ENCODE data around the gene MYOZ2. TPM values are rescaled to one million over a fixed set of nuclear protein-coding genes. Genes with fewer than 3 reads are reported as not detected.

MYOZ2 gene
- total RNA-seq, 1 donor from 2014 or later = not detected

DNA sequence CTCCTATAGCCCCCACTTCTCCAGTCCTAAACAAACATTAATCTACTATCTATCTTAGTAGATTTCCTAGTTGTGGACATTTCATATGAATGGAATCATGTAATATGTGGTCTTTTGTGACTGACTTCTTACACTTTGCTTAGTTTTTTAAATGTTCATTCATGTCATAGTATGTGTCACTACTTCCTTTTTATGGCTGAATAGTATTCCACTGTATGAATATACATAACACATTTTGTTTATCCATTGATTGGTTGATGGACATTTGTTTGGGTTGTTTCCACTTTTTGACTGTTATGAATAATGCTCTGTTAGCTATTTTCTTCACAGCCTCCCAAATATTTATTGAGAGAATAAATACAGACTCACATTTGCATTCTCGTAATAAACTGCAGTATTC lies 96.7 kb downstream of the MYOZ2 start:
- no peaks in the 10 kb centered on the region for H3K27me3 Mint-ChIP-seq (ENCODE audit: unreplicated experiment)
- no peaks in the 10 kb centered on the region for H3K36me3 Mint-ChIP-seq (ENCODE audit: low read depth, unreplicated experiment)
- no peaks in the 10 kb centered on the region for H3K9me3 Mint-ChIP-seq (ENCODE audit: unreplicated experiment)
- TF ChIP-seq, protein P1, sequence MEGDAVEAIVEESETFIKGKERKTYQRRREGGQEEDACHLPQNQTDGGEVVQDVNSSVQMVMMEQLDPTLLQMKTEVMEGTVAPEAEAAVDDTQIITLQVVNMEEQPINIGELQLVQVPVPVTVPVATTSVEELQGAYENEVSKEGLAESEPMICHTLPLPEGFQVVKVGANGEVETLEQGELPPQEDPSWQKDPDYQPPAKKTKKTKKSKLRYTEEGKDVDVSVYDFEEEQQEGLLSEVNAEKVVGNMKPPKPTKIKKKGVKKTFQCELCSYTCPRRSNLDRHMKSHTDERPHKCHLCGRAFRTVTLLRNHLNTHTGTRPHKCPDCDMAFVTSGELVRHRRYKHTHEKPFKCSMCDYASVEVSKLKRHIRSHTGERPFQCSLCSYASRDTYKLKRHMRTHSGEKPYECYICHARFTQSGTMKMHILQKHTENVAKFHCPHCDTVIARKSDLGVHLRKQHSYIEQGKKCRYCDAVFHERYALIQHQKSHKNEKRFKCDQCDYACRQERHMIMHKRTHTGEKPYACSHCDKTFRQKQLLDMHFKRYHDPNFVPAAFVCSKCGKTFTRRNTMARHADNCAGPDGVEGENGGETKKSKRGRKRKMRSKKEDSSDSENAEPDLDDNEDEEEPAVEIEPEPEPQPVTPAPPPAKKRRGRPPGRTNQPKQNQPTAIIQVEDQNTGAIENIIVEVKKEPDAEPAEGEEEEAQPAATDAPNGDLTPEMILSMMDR (IDR thresholded peaks at IDR 0.05; ENCODE audit: unreplicated experiment) = no peak
- H3K4me1 Mint-ChIP-seq (ENCODE audit: unreplicated experiment) = peaks cover 20% of the 10 kb centered on the region
- no peak for DNase-seq (ENCODE audit: low spot score)
- H3K27ac Mint-ChIP-seq (ENCODE audit: unreplicated experiment) = no peak overlapping the region
- H3K4me3 Mint-ChIP-seq (ENCODE audit: unreplicated experiment) = no peak overlapping the region

DNA sequence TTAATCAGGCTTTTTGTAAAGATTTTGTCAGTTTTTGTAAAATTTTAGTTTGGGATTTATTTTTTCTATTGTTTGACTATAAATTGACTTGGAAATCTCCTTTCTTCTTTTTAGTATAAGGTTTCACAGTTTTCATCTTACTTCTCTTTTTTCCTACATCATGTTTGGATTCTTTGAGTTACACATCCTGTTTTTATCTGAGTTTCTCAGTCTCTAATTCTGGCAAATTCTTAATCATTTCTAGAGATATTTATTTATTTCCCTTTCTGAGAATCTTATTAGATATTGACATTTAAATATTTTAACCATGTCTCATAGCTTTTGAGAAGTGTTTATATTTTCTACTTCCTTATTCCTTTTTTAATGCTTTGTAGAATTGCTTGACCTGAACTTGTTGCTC lies 97.6 kb downstream of the MYOZ2 start:
- H3K4me1 Mint-ChIP-seq (ENCODE audit: unreplicated experiment) = peaks cover 21% of the 10 kb centered on the region
- TF ChIP-seq, protein P1 (IDR thresholded peaks at IDR 0.05; ENCODE audit: unreplicated experiment) = no peak
- H3K27me3 Mint-ChIP-seq (ENCODE audit: unreplicated experiment) = no peaks in the 10 kb centered on the region
- DNase-seq (ENCODE audit: low spot score) = no peak
- H3K9me3 Mint-ChIP-seq (ENCODE audit: unreplicated experiment) = no peaks in the 10 kb centered on the region
- H3K4me3 Mint-ChIP-seq (ENCODE audit: unreplicated experiment) = no peak overlapping the region
- peak overlapping the region; percentile 85 for H3K27ac Mint-ChIP-seq (ENCODE audit: unreplicated experiment)
- H3K36me3 Mint-ChIP-seq (ENCODE audit: low read depth, unreplicated experiment) = no peaks in the 10 kb centered on the region

DNA sequence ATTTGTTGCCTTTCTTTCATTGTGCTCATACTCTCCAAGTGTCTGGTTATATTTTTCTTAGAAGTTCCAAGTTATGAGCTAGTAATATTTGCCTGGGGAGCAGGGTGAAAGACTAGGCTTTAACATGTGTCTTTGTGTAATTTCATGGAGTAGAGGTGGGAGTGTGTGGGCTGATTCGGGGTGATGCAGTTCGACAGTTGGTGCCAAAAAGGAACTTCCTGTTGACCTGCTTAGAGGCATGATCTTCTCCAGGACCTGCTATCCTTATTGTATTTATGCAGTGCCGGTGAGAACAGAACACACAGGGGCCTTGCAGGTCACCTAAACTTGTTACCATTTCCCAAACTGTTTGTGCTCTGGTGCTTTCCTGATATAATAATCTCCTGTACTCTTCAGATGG lies 98.1 kb downstream of the MYOZ2 start:
- Mint-ChIP-seq H3K27ac (ENCODE audit: unreplicated experiment) (peak overlapping the region; percentile 85), H3K9me3 (ENCODE audit: unreplicated experiment) (no peaks in the 10 kb centered on the region), H3K4me3 (ENCODE audit: unreplicated experiment) (no peak overlapping the region), H3K36me3 (ENCODE audit: low read depth, unreplicated experiment) (no peaks in the 10 kb centered on the region), H3K4me1 (ENCODE audit: unreplicated experiment) (peaks cover 20% of the 10 kb centered on the region), H3K27me3 (ENCODE audit: unreplicated experiment) (no peaks in the 10 kb centered on the region)
- DNase-seq (ENCODE audit: low spot score) = no peak
- TF ChIP-seq, protein P1 (IDR thresholded peaks at IDR 0.05; ENCODE audit: unreplicated experiment) = no peak

DNA sequence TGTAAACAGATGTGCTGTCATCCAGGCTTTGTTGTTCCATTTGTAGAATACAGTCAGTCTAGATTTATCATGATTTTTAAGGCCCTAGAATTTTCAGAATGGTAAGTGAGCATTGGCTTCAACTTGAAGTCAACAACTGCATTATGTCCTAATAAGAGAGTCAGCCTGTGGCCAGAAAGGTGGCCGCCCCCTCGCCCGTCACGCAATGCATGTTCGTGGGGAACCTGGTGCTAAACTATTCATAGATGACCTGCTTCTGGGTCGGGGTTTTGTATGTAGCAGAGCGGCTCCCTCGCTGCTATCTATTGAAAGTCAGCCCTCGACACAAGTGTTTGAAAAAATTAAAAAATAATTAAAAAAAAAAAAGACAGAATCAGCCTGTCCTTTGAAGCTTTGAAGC lies 101.6 kb downstream of the MYOZ2 start:
- DNase-seq (ENCODE audit: low spot score) = no peak
- H3K27ac Mint-ChIP-seq (ENCODE audit: unreplicated experiment) = no peak overlapping the region
- H3K4me1 Mint-ChIP-seq (ENCODE audit: unreplicated experiment) = peaks cover 20% of the 10 kb centered on the region
- no peak overlapping the region for H3K4me3 Mint-ChIP-seq (ENCODE audit: unreplicated experiment)
- H3K27me3 Mint-ChIP-seq (ENCODE audit: unreplicated experiment) = no peaks in the 10 kb centered on the region
- H3K9me3 Mint-ChIP-seq (ENCODE audit: unreplicated experiment) = no peaks in the 10 kb centered on the region
- TF ChIP-seq, protein P1 (IDR thresholded peaks at IDR 0.05; ENCODE audit: unreplicated experiment) = no peak
- H3K36me3 Mint-ChIP-seq (ENCODE audit: low read depth, unreplicated experiment) = no peaks in the 10 kb centered on the region

Other genes with a start within 250 kb of the MYOZ2 start
- 1.1 TPM for gene SYNPO2, start 247.0 kb upstream of the MYOZ2 start, total RNA-seq (ENCODE audit: unreplicated experiment)
- 18.5 TPM for gene USP53, start 76.9 kb downstream of the MYOZ2 start, total RNA-seq (ENCODE audit: unreplicated experiment)
- gene FABP2, start 186.3 kb downstream of the MYOZ2 start, total RNA-seq (ENCODE audit: unreplicated experiment) = not detected